Mucosa of gallbladder (tissue), 1 donor: ENCODE data around the gene CHRNG. TPM values are rescaled to one million over a fixed set of nuclear protein-coding genes. Genes with fewer than 3 reads are reported as not detected.
"Not testable (repeated sequence)": the region's sequence is repeated elsewhere in the genome, so short reads cannot be mapped to it uniquely, and the experiment has no call there.

ENCODE experiments used
- DNase-seq: peaks from one replicate; pipeline ENCODE4 v3.0.0-alpha.2; 2020; ENCODE audit warnings: low spot score
- total RNA-seq: library from RNA; stranded (reverse); gene quantifications from one replicate; pipeline ENCODE4 v1.2.1, GENCODE V29; 2021
- donor health status: DM: no; HTN: no; CAD: no.

CHRNG gene
- total RNA-seq, 1 donor from 2014 or later: not detected

- DNase-seq: no peak
Observed at GRCh38 chr2:232543928-232544631, 4.6 kb downstream of the CHRNG start.

GRCh38 chr2:232544674-232545073 is 5.2 kb downstream of the CHRNG start:
- DNase-seq: no peak

GRCh38 chr2:232545511-232546375 is 6.3 kb downstream of the CHRNG start:
- DNase-seq: no peak

- DNase-seq: no peak
Observed at GRCh38 chr2:232547991-232548390, 8.5 kb downstream of the CHRNG start.

- DNase-seq: no peak
Observed at GRCh38 chr2:232549655-232550353, 10.3 kb downstream of the CHRNG start.

- peak; percentile 95 for DNase-seq
Observed at GRCh38 chr2:232550354-232551249, 11.1 kb downstream of the CHRNG start, which contains the start of the genes EIF4E2 and TIGD1. EIF4E2 (plus strand) TSS chr2:232550689; CDS start chr2:232550725, 36 bp downstream. TIGD1 (minus strand) TSS chr2:232550557; CDS start chr2:232549882, 675 bp downstream.

- DNase-seq: no peak
Observed at GRCh38 chr2:232551250-232551638, 11.8 kb downstream of the CHRNG start.

GRCh38 chr2:232551776-232552175 is 12.3 kb downstream of the CHRNG start:
- no peak for DNase-seq

- DNase-seq: no peak
Observed at GRCh38 chr2:232556426-232556825, 16.9 kb downstream of the CHRNG start.

- no peak for DNase-seq
Observed at GRCh38 chr2:232562515-232563151, 23.1 kb downstream of the CHRNG start.

- no peak for DNase-seq
Observed at GRCh38 chr2:232563580-232563979, 24.1 kb downstream of the CHRNG start.

- no peak for DNase-seq
Observed at GRCh38 chr2:232567721-232568120, 28.2 kb downstream of the CHRNG start.

GRCh38 chr2:232568161-232568560 is 28.7 kb downstream of the CHRNG start:
- DNase-seq: no peak

- no peak for DNase-seq
Observed at GRCh38 chr2:232569541-232569940, 30.0 kb downstream of the CHRNG start.

GRCh38 chr2:232570481-232570880 is 31.0 kb downstream of the CHRNG start:
- not testable (repeated sequence) for DNase-seq

GRCh38 chr2:232571026-232571474 is 31.6 kb downstream of the CHRNG start:
- no peak for DNase-seq

GRCh38 chr2:232573042-232573441 is 33.5 kb downstream of the CHRNG start:
- no peak for DNase-seq

GRCh38 chr2:232573771-232574435 is 34.4 kb downstream of the CHRNG start:
- DNase-seq: no peak

- no peak for DNase-seq
Observed at GRCh38 chr2:232574674-232575403, 35.3 kb downstream of the CHRNG start.
